GM18505 (cell line): ENCODE data around the gene TTN.
A peak's percentile ranks its signal among the peaks of the same experiment; 100 is the strongest.

Source experiments
- ATAC-seq: cut with Tn5 transposase; IDR thresholded peaks from one replicate; pipeline ENCODE4 v1.9.1; 2021; ENCODE audit not compliant: unreplicated experiment
- POLR2A ChIP-seq: IDR thresholded peaks from 4 replicates; pipeline ENCODE4 v1.6.1; 2011; ENCODE audit warnings: borderline replicate concordance; ENCODE audit not compliant: insufficient read depth, insufficient read length; ENCODE audit errors: extremely low read depth

The TTN gene

DNA sequence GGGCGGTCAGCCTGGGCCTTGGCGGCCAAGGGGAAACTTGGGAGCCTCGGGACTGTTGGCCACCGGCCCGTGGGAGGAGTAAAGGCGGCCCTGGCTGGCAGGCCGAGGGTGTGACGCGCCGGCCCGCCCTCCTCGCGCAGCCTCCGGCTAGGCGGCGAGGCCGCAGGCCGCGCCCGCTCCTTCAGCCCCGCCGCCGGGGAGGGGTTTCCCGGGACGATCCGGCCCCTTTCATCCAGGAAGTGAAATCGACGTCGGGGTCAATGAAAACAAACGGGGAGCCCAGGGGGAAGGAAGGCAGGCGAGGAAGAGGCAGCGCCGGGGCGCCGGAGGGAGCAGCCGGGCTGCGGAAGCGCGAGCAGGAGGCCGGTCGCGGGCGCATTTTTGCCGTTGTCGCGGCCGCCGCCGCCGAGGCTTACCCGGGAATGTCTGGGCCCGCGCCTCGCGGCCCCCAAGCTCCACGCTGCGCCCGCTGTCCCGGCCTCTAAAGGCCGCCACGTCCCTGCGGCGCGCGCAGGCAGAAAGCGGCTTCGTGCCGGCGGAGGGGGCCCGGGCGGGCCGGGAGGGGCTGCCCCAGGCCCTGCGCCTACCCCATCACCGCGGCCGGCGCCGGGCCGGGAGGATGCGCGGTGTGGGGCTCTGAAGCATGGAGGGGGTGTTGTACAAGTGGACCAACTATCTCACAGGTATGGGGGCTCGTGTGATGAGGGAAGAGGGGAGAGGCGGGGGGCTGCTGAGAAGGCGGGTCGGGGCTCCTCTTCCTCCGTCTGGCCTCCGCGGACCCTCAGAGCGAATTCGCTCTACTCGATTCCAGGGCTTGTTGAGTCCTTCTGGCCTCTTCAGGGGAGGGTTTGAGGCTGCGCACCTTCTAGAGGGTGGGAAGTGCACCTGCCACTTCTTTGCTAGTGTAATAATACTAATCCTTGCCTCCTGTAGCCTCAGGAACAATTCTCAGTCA lies 326.7 kb downstream of the TTN start, which contains the start of gene PLEKHA3:
PLEKHA3 (plus strand) TSS at position 231 of the 955 bp plus-strand sequence; CDS start at position 644, 413 bp downstream.
- ATAC-seq = peak; percentile 56
- TF ChIP-seq POLR2A = peak; percentile 70

DNA sequence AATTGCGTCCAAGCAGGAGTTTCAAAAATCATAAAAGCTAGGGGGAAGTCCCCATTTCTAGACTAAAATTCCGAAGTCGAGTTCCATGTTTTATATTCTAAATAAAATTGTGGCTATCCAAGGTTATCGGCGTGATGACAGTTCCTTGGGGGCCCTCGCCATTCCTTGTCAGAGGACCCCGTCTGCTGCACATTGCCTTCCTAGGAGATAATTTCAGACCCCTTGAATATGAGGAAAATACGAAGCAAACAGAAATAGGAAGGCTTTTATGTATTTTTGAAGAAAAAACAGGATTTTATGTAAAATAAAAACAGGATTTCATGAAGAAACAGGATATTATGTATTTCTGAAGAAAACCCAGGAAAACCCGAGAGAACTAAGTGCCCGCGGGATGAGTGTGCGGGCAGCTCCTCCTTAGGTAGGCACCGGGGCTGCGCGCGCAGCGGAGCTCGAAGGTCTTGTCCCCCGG lies 327.4 kb downstream of the TTN start:
- ATAC-seq = no peak
- no peak for TF ChIP-seq POLR2A

DNA sequence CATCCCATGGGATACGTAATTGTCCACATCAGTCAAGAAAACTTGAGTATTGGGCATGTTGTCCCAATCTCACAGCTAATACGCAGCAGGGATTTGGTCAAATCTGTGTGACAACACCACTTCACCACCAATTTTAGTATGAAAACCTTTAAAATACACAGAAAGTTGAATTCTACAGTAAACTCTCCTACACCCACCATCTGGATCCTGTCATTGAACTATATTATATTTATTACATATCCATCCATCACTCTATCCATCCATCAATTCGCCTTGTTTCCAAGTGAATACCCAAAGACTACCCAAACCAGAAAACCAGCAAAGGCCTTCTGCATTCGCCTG lies 328.0 kb downstream of the TTN start:
- no peak for TF ChIP-seq POLR2A
- ATAC-seq = no peak

DNA sequence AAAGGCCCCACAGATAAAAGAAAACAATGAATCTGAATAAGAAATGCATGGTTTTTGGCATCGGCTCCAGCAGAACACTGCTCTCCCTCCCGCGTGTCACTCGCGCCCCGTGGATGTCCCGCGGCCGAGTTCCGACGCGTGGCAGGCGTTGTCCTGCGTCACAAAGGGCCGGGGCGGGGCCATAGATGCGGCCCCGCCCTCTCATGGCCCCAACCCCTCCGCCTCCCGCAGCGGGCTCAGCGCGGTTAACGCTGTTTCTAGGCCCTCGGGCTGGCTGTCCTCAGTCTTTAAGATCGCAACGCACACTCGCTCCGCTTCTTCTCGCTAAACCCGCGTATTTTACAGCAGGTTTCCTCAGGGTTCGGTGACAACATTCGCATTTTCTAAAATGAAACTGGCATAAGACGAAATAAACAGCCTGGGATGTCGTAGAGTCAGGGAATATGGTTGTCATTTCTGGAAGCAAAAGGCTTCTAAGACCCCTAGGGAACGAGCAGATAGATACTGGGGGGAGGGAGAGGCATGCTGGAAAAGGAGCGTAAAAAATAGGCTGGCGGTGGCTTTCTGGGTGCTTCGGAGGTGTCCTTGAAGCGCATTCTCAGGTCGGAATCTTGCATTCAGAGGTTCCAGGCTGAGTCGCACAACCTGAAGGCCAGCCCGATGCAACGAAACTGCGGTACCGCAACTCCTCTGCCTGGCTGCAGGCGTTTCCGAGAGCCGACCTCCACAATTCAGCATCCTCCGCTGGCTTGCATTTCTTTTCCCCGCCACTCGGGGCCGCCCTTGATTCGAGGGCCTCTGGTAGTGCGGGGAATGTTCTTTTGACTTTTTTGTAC lies 328.6 kb downstream of the TTN start, which contains the start of gene FKBP7:
FKBP7 (minus strand) TSS at position 162 of the 836 bp plus-strand sequence; CDS start at position 61, 101 bp downstream.
- TF ChIP-seq POLR2A = peak; percentile 80
- ATAC-seq = peak; percentile 54

GRCh38 chr2:178478130-178478438 lies 329.1 kb downstream of the TTN start:
- no peak for ATAC-seq

DNA sequence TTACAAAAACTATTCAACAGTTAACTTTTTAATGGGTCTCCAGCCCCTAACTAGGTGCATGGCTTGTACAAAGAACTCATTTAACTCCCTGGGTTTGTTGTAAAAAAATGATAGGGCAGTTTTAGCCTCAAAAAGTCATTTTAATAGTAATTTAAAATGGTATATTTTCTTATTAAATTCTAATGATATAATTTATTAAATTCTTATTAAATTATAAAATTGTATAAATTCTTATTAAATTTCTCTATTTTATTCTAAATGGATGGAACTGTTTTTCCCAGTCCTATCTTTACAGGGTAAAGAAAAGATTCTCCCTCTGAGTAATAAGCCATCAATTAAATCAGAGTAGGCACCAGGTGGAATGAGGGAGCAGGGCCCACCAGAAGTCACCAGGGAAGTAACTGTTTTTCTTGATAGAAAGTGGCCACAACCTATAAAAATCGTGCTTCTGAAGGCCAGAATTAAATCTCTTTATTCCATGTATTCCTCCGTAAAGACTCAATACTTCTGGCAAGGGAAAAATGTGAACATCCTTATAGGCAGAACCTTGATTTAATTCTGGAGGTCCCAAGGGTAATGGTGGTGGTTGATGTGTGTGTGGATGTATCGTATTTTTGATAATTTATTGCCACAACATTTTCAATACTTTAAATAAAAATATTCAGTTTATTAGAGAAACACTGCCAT lies 329.6 kb downstream of the TTN start:
- ATAC-seq = no peak

More at GRCh38 chr2:178478130-178478438, 329.1 kb downstream of the TTN start:
- TF ChIP-seq POLR2A = no peak

GRCh38 chr2:178476477-178476876 lies 330.7 kb downstream of the TTN start:
- ATAC-seq = no peak
- no peak for TF ChIP-seq POLR2A

More for the DNA sequence above, 329.6 kb downstream of the TTN start:
- TF ChIP-seq POLR2A = no peak
